ENCODE results near the gene EXT2. TPM values are rescaled to one million over a fixed set of nuclear protein-coding genes. Genes with fewer than 3 reads are reported as not detected.
A peak's percentile ranks its signal among the peaks of the same experiment; 100 is the strongest.

The EXT2 gene
- total and polyA plus RNA-seq, 2 donors (not counting 1 experiment from before 2014, with no cell fraction given), result 114 to 177 TPM

DNA sequence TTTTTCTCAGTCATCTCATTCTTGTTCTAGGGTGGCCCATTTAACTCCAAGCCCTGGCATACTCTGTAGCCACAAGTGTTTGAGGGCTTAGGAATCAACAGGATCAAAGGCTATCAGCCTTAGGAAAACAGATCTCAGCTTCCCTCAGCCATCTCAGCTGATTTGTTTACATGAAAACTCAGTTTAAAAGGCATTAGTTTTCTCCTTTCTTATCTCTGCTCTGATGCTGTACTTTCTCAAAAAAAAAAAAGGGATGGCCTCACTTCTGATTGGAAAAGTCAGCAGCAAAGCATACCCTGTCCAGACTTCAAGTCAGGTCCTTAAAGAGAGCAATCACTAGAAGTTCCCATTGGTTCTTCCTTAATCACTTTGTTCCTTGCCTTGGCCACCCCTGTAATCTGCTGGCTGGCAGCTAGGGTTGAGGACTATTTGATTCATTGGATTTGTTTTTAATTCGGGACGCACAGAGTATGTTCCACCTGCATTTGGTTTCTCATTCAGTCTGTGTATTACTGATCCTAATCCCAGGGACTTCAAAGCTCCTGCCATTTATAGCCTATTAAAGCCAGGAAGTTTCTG lies 102.8 kb downstream of the EXT2 start:
- Histone ChIP-seq H3K36me3 (ENCODE audit: control insufficient read depth, insufficient read depth, low read length) (no peaks in the 10 kb centered on the region), H3K9me3 (ENCODE audit: control insufficient read depth, insufficient read depth, low read depth, low read length) (no peaks in the 10 kb centered on the region), H3K4me1 (ENCODE audit: control insufficient read depth, extremely low read depth, insufficient read depth, low read length) (no peaks in the 10 kb centered on the region), H3K4me2 (ENCODE audit: extremely low read depth, insufficient read depth, low read length) (no peak overlapping the region), H4K20me1 (ENCODE audit: control insufficient read depth, extremely low read depth, insufficient read depth, low read length) (no peaks in the 10 kb centered on the region), H3K4me3 (replicated peaks in 1 of 4; ENCODE audit: control extremely low read depth in 1 of 4, insufficient read depth in 1 of 4, low read depth in 3 of 4, low read length in 4 of 4) (no peak overlapping the region), H3K27ac (ENCODE audit: insufficient read depth, low read length) (no peak overlapping the region), H2AFZ (ENCODE audit: low read length) (no peak overlapping the region), H3K79me2 (ENCODE audit: control insufficient read depth, insufficient read depth, low read length) (no peaks in the 10 kb centered on the region), H3K27me3 (ENCODE audit: control insufficient read depth, insufficient read depth, low read length) (no peaks in the 10 kb centered on the region), H3K9ac (ENCODE audit: insufficient read depth, low read length) (no peak overlapping the region)
- DNase-seq (ENCODE audit: low read depth in 2 of 2), result no peak
- TF ChIP-seq EZH2 (IDR thresholded peaks at IDR 0.05; ENCODE audit: low read length, missing control alignments), result no peak
- TF ChIP-seq, protein P1, sequence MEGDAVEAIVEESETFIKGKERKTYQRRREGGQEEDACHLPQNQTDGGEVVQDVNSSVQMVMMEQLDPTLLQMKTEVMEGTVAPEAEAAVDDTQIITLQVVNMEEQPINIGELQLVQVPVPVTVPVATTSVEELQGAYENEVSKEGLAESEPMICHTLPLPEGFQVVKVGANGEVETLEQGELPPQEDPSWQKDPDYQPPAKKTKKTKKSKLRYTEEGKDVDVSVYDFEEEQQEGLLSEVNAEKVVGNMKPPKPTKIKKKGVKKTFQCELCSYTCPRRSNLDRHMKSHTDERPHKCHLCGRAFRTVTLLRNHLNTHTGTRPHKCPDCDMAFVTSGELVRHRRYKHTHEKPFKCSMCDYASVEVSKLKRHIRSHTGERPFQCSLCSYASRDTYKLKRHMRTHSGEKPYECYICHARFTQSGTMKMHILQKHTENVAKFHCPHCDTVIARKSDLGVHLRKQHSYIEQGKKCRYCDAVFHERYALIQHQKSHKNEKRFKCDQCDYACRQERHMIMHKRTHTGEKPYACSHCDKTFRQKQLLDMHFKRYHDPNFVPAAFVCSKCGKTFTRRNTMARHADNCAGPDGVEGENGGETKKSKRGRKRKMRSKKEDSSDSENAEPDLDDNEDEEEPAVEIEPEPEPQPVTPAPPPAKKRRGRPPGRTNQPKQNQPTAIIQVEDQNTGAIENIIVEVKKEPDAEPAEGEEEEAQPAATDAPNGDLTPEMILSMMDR (conservative IDR thresholded peaks at IDR 0.05 in 1 of 2, IDR thresholded peaks at IDR 0.05 in 1 of 2; ENCODE audit: low read depth in 1 of 2, low read length in 2 of 2), result no peak

DNA sequence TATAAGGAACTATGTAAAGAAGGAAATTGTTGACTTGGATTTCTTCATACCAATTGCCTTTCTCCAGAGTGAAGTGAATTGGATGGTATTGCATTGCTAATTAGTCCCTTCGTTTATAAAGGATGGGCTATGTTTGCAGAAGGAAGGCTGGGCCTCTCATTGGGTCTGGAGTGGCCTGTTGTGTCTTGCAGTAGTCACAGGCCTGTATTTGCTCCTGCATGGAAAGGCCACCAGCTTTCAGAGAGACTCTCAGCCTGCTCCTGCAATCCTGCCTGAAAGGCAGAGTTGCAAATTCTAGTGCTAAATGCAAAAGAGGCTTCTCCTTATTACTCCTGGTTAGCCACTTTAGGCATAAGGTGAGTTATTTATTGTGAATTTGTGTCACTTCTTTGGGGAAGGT lies 103.8 kb downstream of the EXT2 start:
- Histone ChIP-seq H3K27ac (ENCODE audit: insufficient read depth, low read length) (no peak overlapping the region), H3K79me2 (ENCODE audit: control insufficient read depth, insufficient read depth, low read length) (no peaks in the 10 kb centered on the region), H3K4me1 (ENCODE audit: control insufficient read depth, extremely low read depth, insufficient read depth, low read length) (no peaks in the 10 kb centered on the region), H3K4me2 (ENCODE audit: extremely low read depth, insufficient read depth, low read length) (no peak overlapping the region), H4K20me1 (ENCODE audit: control insufficient read depth, extremely low read depth, insufficient read depth, low read length) (no peaks in the 10 kb centered on the region), H3K9ac (ENCODE audit: insufficient read depth, low read length) (no peak overlapping the region), H3K9me3 (ENCODE audit: control insufficient read depth, insufficient read depth, low read depth, low read length) (no peaks in the 10 kb centered on the region), H3K36me3 (ENCODE audit: control insufficient read depth, insufficient read depth, low read length) (no peaks in the 10 kb centered on the region), H2AFZ (ENCODE audit: low read length) (no peak overlapping the region), H3K27me3 (ENCODE audit: control insufficient read depth, insufficient read depth, low read length) (no peaks in the 10 kb centered on the region), H3K4me3 (replicated peaks in 1 of 4; ENCODE audit: control extremely low read depth in 1 of 4, insufficient read depth in 1 of 4, low read depth in 3 of 4, low read length in 4 of 4) (no peak overlapping the region)
- no peak for TF ChIP-seq EZH2 (IDR thresholded peaks at IDR 0.05; ENCODE audit: low read length, missing control alignments)
- TF ChIP-seq, protein P1 (conservative IDR thresholded peaks at IDR 0.05 in 1 of 2, IDR thresholded peaks at IDR 0.05 in 1 of 2; ENCODE audit: low read depth in 1 of 2, low read length in 2 of 2), result no peak
- no peak for DNase-seq (ENCODE audit: low read depth in 2 of 2)

DNA sequence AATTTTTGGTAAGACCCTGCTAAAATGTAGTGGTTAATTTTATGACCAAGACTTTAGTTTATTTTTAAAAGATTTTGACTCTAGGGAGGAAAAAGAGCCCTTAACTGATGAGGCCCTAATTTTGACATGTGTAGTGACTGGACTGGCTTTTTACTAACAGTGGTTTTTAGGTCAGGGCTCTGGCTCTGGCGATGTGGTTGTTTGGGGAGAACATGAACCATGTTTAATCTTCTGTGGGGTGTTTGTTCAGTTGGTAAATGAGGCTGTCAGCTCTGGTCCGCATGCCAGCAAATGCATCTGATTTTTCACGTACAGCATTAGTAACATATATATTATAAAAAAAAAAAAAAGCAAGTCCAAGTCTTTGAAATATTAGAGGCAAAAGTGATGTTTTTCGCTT lies 104.3 kb downstream of the EXT2 start:
- Histone ChIP-seq H3K4me3 (replicated peaks in 1 of 4; ENCODE audit: control extremely low read depth in 1 of 4, insufficient read depth in 1 of 4, low read depth in 3 of 4, low read length in 4 of 4) (no peak overlapping the region), H3K9ac (ENCODE audit: insufficient read depth, low read length) (no peak overlapping the region), H3K4me2 (ENCODE audit: extremely low read depth, insufficient read depth, low read length) (no peak overlapping the region), H3K36me3 (ENCODE audit: control insufficient read depth, insufficient read depth, low read length) (no peaks in the 10 kb centered on the region), H3K27me3 (ENCODE audit: control insufficient read depth, insufficient read depth, low read length) (no peaks in the 10 kb centered on the region), H3K4me1 (ENCODE audit: control insufficient read depth, extremely low read depth, insufficient read depth, low read length) (no peaks in the 10 kb centered on the region), H3K27ac (ENCODE audit: insufficient read depth, low read length) (no peak overlapping the region), H4K20me1 (ENCODE audit: control insufficient read depth, extremely low read depth, insufficient read depth, low read length) (no peaks in the 10 kb centered on the region), H3K79me2 (ENCODE audit: control insufficient read depth, insufficient read depth, low read length) (no peaks in the 10 kb centered on the region), H3K9me3 (ENCODE audit: control insufficient read depth, insufficient read depth, low read depth, low read length) (no peaks in the 10 kb centered on the region), H2AFZ (ENCODE audit: low read length) (no peak overlapping the region)
- no peak for TF ChIP-seq EZH2 (IDR thresholded peaks at IDR 0.05; ENCODE audit: low read length, missing control alignments)
- TF ChIP-seq, protein P1 (conservative IDR thresholded peaks at IDR 0.05 in 1 of 2, IDR thresholded peaks at IDR 0.05 in 1 of 2; ENCODE audit: low read depth in 1 of 2, low read length in 2 of 2), result no peak
- DNase-seq (ENCODE audit: low read depth in 2 of 2), result peak; percentile 27 to 44
